GM12873 (cell line): ENCODE measurements around the gene ILK.

ENCODE experiments used
- CTCF ChIP-seq: IDR thresholded peaks from 2 replicates; pipeline ENCODE4 v1.5.1; 2012; ENCODE audit warnings: low read depth, mild to moderate bottlenecking, moderate library complexity, low read length, control low read depth; ENCODE audit not compliant: insufficient read depth; ENCODE audit errors: missing control alignments

The ILK gene

GRCh38 chr11:6609502-6610015, 6.0 kb downstream of the ILK start:
- TF ChIP-seq CTCF = no peak

GRCh38 chr11:6610591-6610990, 7.0 kb downstream of the ILK start:
- TF ChIP-seq CTCF = no peak

GRCh38 chr11:6611092-6611962, 7.8 kb downstream of the ILK start:
- no peak for TF ChIP-seq CTCF

GRCh38 chr11:6611963-6612212, 8.3 kb downstream of the ILK start:
- no peak for TF ChIP-seq CTCF

- TF ChIP-seq CTCF = peak; percentile 69
These were observed 8.9 kb downstream of the ILK start, which contains the start of gene TAF10 for GRCh38 chr11:6612213-6613041. TSS of gene TAF10 (minus strand) at chr11:6612216. CDS start at chr11:6612189, 27 bp downstream.

GRCh38 chr11:6613496-6613895, 9.9 kb downstream of the ILK start:
- TF ChIP-seq CTCF = no peak

GRCh38 chr11:6614446-6614845, 10.9 kb downstream of the ILK start:
- no peak for TF ChIP-seq CTCF
